Mesenchymal stem cell (in vitro differentiated cells and primary cell): ENCODE results near the gene APBB1IP.

Experiments used
- DNase-seq: peaks from one replicate; pipeline ENCODE4 v3.0.0-alpha.2; 2013
- H2AFZ ChIP-seq: one replicate; pipeline ENCODE4 v1.6.1; 2013; ENCODE audit warnings: low read depth, mild to moderate bottlenecking, control low read depth, inconsistent platforms, low read length, moderate library complexity
- H2AK5ac ChIP-seq: 2 replicates; pipeline ENCODE4 v1.6.1; 2013; ENCODE audit warnings: low read length, moderate library complexity, mild to moderate bottlenecking, inconsistent platforms; ENCODE audit not compliant: severe bottlenecking
- H2BK120ac ChIP-seq: one replicate; pipeline ENCODE4 v1.6.1; 2013; ENCODE audit warnings: low read depth, mild to moderate bottlenecking, inconsistent platforms, low read length, moderate library complexity
- H2BK12ac ChIP-seq, 2 experiments: one replicate each; pipeline ENCODE4 v1.6.1; 2013; ENCODE audit warnings: inconsistent platforms in 2 of 2, low read length in 2 of 2, mild to moderate bottlenecking in 2 of 2, moderate library complexity in 2 of 2, control low read depth in 1 of 2
- H2BK15ac ChIP-seq: one replicate; pipeline ENCODE4 v1.6.1; 2013; ENCODE audit warnings: mild to moderate bottlenecking, low read depth, inconsistent platforms; ENCODE audit not compliant: poor library complexity, severe bottlenecking
- H2BK5ac ChIP-seq: 2 replicates; pipeline ENCODE4 v1.6.1; 2013; ENCODE audit warnings: low read depth, mild to moderate bottlenecking, low read length, control low read depth, inconsistent platforms; ENCODE audit not compliant: poor library complexity, severe bottlenecking
- H3K14ac ChIP-seq, 2 experiments: one replicate each; pipeline ENCODE4 v1.6.1; 2013; ENCODE audit warnings: inconsistent platforms in 2 of 2, low read length in 2 of 2, control low read depth in 1 of 2, mild to moderate bottlenecking in 1 of 2, moderate library complexity in 1 of 2
- H3K18ac ChIP-seq, 2 experiments: one replicate each; pipeline ENCODE4 v1.6.1; 2013; ENCODE audit warnings: inconsistent platforms in 2 of 2, low read length in 2 of 2, control low read depth in 1 of 2, low read depth in 1 of 2, mild to moderate bottlenecking in 1 of 2
- H3K23ac ChIP-seq, 2 experiments: one replicate each; pipeline ENCODE4 v1.6.1; 2013; ENCODE audit warnings: inconsistent platforms in 2 of 2, low read length in 2 of 2, mild to moderate bottlenecking in 2 of 2, moderate library complexity in 2 of 2, control low read depth in 1 of 2
- H3K27ac ChIP-seq: 2 replicates; pipeline ENCODE4 v1.5.1; 2013; ENCODE audit warnings: mild to moderate bottlenecking, moderate library complexity, low read length, control low read depth, inconsistent platforms; ENCODE audit not compliant: poor library complexity, severe bottlenecking
- H3K27me3 ChIP-seq, 2 experiments: 2 replicates each; pipeline versions ENCODE4 v1.6.1 to v1.7.0; 2013; ENCODE audit warnings: low read length in 2 of 2, mild to moderate bottlenecking in 2 of 2, moderate library complexity in 2 of 2, control low read depth in 1 of 2, inconsistent platforms in 1 of 2; ENCODE audit not compliant: control insufficient read depth in 1 of 2, insufficient read depth in 1 of 2
- H3K36me3 ChIP-seq, 2 experiments: 2 replicates each; pipeline versions ENCODE4 v1.6.1 to v1.7.0; 2013; ENCODE audit warnings: low read length in 2 of 2, control low read depth in 1 of 2, inconsistent platforms in 1 of 2, low read depth in 1 of 2, mild to moderate bottlenecking in 1 of 2; ENCODE audit not compliant: insufficient read depth in 2 of 2, control insufficient read depth in 1 of 2
- H3K4ac ChIP-seq, 2 experiments: one replicate each; pipeline ENCODE4 v1.6.1; 2013; ENCODE audit warnings: inconsistent platforms in 2 of 2, low read length in 2 of 2, mild to moderate bottlenecking in 2 of 2, moderate library complexity in 2 of 2, control low read depth in 1 of 2, low read depth in 1 of 2
- H3K4me1 ChIP-seq: 2 replicates; pipeline ENCODE4 v1.6.1; 2013; ENCODE audit warnings: low read depth, low read length, control low read depth; ENCODE audit not compliant: control insufficient read depth, insufficient read depth
- H3K4me2 ChIP-seq: 2 replicates; pipeline ENCODE4 v1.6.1; 2013; ENCODE audit warnings: low read length, mild to moderate bottlenecking, inconsistent platforms; ENCODE audit not compliant: poor library complexity, severe bottlenecking
- H3K4me3 ChIP-seq, 2 experiments: 2 replicates each; pipeline versions ENCODE4 v1.5.1 to v1.7.0; 2013; ENCODE audit warnings: low read length in 2 of 2, mild to moderate bottlenecking in 2 of 2, control low read depth in 1 of 2, low read depth in 1 of 2; ENCODE audit not compliant: insufficient read depth in 1 of 2
- H3K79me1 ChIP-seq: replicated peaks from 2 replicates; pipeline ENCODE4 v1.6.1; 2013; ENCODE audit warnings: mild to moderate bottlenecking, control low read depth, low read length, inconsistent platforms; ENCODE audit not compliant: poor library complexity, severe bottlenecking
- H3K9ac ChIP-seq: 2 replicates; pipeline ENCODE4 v1.7.0; 2013; ENCODE audit warnings: mild to moderate bottlenecking, low read length, moderate library complexity
- H3K9me3 ChIP-seq: 2 replicates; pipeline ENCODE4 v1.7.0; 2013; ENCODE audit warnings: mild to moderate bottlenecking, low read length; ENCODE audit not compliant: control insufficient read depth
- H4K8ac ChIP-seq: one replicate; pipeline ENCODE4 v1.6.1; 2013; ENCODE audit warnings: inconsistent platforms, mild to moderate bottlenecking, low read length, moderate library complexity
- H4K91ac ChIP-seq: one replicate; pipeline ENCODE4 v1.6.1; 2013; ENCODE audit warnings: mild to moderate bottlenecking, low read length, inconsistent platforms
- WGBS: methylation state at CpG from one replicate; pipeline ENCODE4 v1.1.7; 2013; ENCODE audit warnings: mixed read lengths; 5-methylcytosine and 5-hydroxymethylcytosine counted together

Gene APBB1IP

GRCh38 chr10:26494018-26494417, 55.9 kb downstream of the APBB1IP start:
- no peak overlapping the region for H2BK15ac ChIP-seq
- H2BK12ac ChIP-seq, result no peak overlapping the region
- no peaks in the 10 kb centered on the region for H3K4me1 ChIP-seq
- no peaks in the 10 kb centered on the region for H3K27me3 ChIP-seq
- no peak overlapping the region for H2BK120ac ChIP-seq
- no peak overlapping the region for H3K4me2 ChIP-seq
- H3K79me1 ChIP-seq, result no peaks in the 10 kb centered on the region
- H3K9me3 ChIP-seq, result no peaks in the 10 kb centered on the region
- no peak overlapping the region for H3K14ac ChIP-seq
- H4K91ac ChIP-seq, result no peak overlapping the region
- H2BK5ac ChIP-seq, result no peak overlapping the region
- H4K8ac ChIP-seq, result no peak overlapping the region
- H3K4ac ChIP-seq, result no peak overlapping the region
- WGBS, result 67% methylated on average over 1 of the region's 2 CpGs
- H3K27ac ChIP-seq, result no peak overlapping the region
- no peak for DNase-seq
- no peak overlapping the region for H3K18ac ChIP-seq
- peaks cover 0 to 51% of the 10 kb centered on the region in 2 experiments for H3K36me3 ChIP-seq
- no peak overlapping the region for H3K9ac ChIP-seq
- no peak overlapping the region for H2AFZ ChIP-seq
- no peak overlapping the region for H3K4me3 ChIP-seq
- H2AK5ac ChIP-seq, result no peak overlapping the region
- no peak overlapping the region for H3K23ac ChIP-seq

GRCh38 chr10:26499426-26499825, 61.3 kb downstream of the APBB1IP start:
- Histone ChIP-seq H3K79me1 (no peaks in the 10 kb centered on the region), H2BK5ac (no peak overlapping the region), H3K4me3 (no peak overlapping the region), H3K36me3 (peaks cover 0 to 69% of the 10 kb centered on the region in 2 experiments), H3K23ac (no peak overlapping the region), H2AK5ac (no peak overlapping the region), H2BK12ac (no peak overlapping the region), H3K4me1 (no peaks in the 10 kb centered on the region), H2AFZ (no peak overlapping the region), H3K9me3 (no peaks in the 10 kb centered on the region), H3K9ac (no peak overlapping the region), H2BK15ac (no peak overlapping the region), H3K27me3 (no peaks in the 10 kb centered on the region), H3K14ac (no peak overlapping the region), H3K18ac (no peak overlapping the region), H2BK120ac (no peak overlapping the region), H3K4me2 (no peak overlapping the region), H4K91ac (no peak overlapping the region), H3K27ac (no peak overlapping the region), H3K4ac (no peak overlapping the region), H4K8ac (no peak overlapping the region)
- DNase-seq, result no peak

GRCh38 chr10:26502986-26503385, 64.8 kb downstream of the APBB1IP start:
- Histone ChIP-seq H3K27me3 (no peaks in the 10 kb centered on the region), H3K4ac (no peak overlapping the region), H3K27ac (no peak overlapping the region), H3K23ac (no peak overlapping the region), H2AFZ (no peak overlapping the region), H3K4me2 (no peak overlapping the region), H2BK120ac (no peak overlapping the region), H3K14ac (no peak overlapping the region), H2BK15ac (no peak overlapping the region), H2AK5ac (no peak overlapping the region), H2BK5ac (no peak overlapping the region), H3K4me1 (no peaks in the 10 kb centered on the region), H4K8ac (no peak overlapping the region), H3K4me3 (no peak overlapping the region), H3K18ac (no peak overlapping the region), H4K91ac (no peak overlapping the region), H2BK12ac (no peak overlapping the region), H3K36me3 (peaks cover 0 to 79% of the 10 kb centered on the region in 2 experiments), H3K79me1 (no peaks in the 10 kb centered on the region), H3K9me3 (no peaks in the 10 kb centered on the region), H3K9ac (no peak overlapping the region)
- whole genome bisulfite sequencing, result 91% methylated on average over 5 of the region's 6 CpGs
- DNase-seq, result no peak

DNA sequence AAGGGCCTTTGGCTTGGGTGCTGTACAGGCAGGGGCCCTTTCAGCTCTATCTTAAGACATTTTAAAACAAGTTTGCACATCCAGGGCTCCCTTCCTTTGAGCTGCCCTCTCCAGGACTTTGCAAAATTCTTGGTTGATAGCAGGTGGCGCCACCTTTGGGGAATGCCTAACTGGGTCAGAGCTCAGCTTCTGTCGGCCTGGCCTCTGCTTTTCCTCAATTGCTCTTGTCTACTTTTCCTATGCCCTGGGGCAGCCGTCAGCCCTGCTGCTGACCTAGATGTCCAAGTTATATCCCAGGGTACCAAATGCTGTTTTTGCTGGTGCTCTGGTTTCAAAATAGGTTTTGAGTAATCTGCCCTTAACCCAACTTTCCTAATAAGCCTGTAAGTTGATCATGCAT, 65.8 kb downstream of the APBB1IP start:
- Histone ChIP-seq H2AK5ac (no peak overlapping the region), H3K18ac (no peak overlapping the region), H3K36me3 (peaks cover 0 to 78% of the 10 kb centered on the region in 2 experiments), H3K4me2 (no peak overlapping the region), H3K4ac (no peak overlapping the region), H3K4me1 (no peaks in the 10 kb centered on the region), H4K8ac (no peak overlapping the region), H4K91ac (no peak overlapping the region), H2BK5ac (no peak overlapping the region), H2BK12ac (no peak overlapping the region), H2BK15ac (no peak overlapping the region), H3K79me1 (no peaks in the 10 kb centered on the region), H2BK120ac (no peak overlapping the region), H2AFZ (no peak overlapping the region), H3K4me3 (no peak overlapping the region), H3K9me3 (no peaks in the 10 kb centered on the region), H3K14ac (no peak overlapping the region), H3K27ac (no peak overlapping the region), H3K9ac (no peak overlapping the region), H3K27me3 (no peaks in the 10 kb centered on the region), H3K23ac (no peak overlapping the region)
- DNase-seq, result no peak
- 62% methylated on average over 2 of the region's 3 CpGs for WGBS
